Stimulated activated CD8-positive, alpha-beta memory T cell treated with anti-CD3 and anti-CD28 coated beads, Interleukin-12 subunit alpha, Interleukin-12 subunit beta, amount 100 ng/mL, for 4 hours (primary cell): Measurements from ENCODE around the gene C1orf141.
"Not testable (repeated sequence)": the region's sequence is repeated elsewhere in the genome, so short reads cannot be mapped to it uniquely, and the experiment has no call there.

ENCODE experiments used
- DNase-seq: peaks from one replicate; pipeline ENCODE4 v3.0.0-alpha.2; 2020; ENCODE audit warnings: low read depth

Gene C1orf141

DNA sequence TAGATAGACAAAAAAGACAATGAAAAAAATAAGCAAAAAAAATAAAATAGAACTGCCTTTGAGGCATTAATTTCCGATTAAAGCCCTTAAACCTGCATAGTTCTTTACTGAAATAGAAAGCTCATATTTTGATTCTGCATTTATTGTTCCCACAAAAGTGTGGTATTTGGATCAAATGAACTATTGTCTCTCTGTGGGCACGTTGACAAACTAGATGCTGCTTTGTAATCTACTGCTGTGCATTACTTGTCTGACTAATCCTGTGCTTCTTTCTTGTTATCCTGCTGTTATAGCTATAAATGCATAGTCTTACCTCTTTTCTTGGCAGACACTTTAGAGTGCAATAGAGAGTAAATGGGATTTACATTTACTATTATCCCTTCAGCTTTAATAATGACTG lies 49.4 kb downstream of the C1orf141 start:
- DNase-seq = no peak

- DNase-seq = no peak
Observed at GRCh38 chr1:67084765-67085318, 49.9 kb downstream of the C1orf141 start.

- no peak for DNase-seq
Observed at GRCh38 chr1:67078291-67078690, 56.5 kb downstream of the C1orf141 start.

DNA sequence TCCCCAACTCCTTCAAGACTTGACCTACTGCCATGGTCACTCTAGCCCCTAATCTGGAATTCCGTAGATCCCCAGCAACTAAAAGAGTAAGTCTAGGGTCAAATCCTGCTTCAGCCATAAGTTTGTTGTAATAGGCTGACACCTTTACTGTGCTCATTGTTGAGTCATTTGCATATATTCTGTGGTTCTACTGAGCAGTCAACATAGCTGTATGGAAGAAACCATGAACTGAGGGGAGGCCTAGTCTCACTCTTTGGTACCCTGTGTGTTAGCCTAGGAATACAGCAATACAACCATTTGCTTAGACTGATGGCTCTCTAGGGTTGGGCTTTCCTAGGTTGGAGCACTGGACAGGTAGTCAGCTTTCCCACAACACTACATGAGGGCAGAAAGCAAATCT lies 57.2 kb downstream of the C1orf141 start:
- DNase-seq = no peak

- no peak for DNase-seq
Observed at GRCh38 chr1:67072749-67073148, 62.0 kb downstream of the C1orf141 start.

DNA sequence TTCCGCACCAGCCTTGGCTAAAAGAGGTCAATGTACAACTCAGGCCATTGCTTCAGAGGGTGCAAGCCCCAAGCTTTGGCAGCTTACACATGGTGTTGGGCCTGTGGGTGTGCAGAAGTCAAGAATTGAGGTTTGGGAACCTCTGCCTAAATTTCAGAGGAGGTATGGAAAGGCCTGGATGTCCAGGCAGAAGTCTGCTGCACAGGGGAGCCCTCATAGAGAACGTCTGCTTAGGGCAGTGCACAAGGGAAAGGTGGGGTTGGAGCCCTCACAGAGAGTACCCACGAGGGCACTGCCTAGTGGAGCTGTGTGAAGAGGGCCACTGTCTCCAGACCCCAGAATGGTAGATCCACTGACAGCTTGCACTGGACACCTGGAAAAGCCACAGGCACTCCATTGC lies 67.1 kb downstream of the C1orf141 start:
- not testable (repeated sequence) for DNase-seq

GRCh38 chr1:67062412-67062811 lies 72.4 kb downstream of the C1orf141 start:
- no peak for DNase-seq

DNA sequence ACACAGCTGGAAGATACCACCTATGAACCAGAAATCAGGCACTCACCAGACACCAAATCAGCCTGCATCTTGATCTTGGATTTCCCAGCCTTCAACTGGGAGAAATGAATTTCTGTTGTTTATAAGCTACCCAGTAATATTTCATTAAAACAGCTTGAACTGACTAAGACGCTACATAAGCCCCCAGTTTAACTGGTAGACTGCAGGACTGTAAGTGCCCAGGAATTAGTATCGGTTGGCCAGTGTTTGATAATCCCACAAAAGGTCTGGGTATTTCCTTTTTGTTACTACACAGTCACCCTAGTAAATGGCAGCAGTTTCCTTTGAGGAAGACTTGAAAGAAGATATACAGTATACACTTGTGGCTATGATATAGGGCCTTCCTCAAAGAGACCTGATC lies 73.5 kb downstream of the C1orf141 start:
- no peak for DNase-seq

DNA sequence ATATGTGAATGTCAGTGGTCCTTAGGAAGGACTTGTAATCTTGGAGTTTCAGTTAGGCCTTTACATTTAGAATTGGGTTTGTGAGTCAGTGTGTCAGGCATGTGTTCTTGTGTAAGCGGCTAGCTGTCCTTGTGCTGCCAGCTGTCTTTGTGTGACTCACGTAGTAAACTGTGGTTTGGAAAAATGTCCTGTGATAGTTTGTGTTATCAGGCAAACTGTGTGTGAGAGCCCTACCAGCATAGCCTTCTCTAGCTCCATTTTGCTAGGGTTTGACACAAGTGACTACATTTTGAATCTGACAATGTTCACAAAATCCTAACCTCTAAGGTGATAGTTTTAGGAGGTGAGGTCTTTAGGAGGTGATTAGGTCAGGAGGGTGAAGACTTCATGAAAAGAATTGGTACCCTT lies 74.0 kb downstream of the C1orf141 start:
- no peak for DNase-seq

GRCh38 chr1:67059346-67059745 lies 75.4 kb downstream of the C1orf141 start:
- DNase-seq = no peak

DNA sequence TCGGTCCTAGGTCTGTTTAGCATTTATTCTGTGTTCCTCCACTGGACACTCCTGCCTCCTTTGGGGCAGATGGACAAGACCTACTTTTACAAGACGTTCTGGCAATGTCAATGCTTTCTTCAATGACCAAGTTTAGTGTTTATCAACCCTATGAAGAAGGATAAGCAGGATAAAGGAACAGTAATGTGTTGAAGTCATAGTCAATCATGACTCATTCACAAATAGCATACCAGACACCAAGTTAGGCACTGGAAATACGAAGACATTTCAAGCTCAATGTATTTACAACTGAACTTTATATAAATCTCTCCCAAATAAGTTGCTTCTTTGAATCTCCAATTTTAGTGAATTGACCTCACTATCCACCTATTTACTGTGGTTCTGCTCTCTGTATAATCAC lies 76.0 kb downstream of the C1orf141 start:
- no peak for DNase-seq

DNA sequence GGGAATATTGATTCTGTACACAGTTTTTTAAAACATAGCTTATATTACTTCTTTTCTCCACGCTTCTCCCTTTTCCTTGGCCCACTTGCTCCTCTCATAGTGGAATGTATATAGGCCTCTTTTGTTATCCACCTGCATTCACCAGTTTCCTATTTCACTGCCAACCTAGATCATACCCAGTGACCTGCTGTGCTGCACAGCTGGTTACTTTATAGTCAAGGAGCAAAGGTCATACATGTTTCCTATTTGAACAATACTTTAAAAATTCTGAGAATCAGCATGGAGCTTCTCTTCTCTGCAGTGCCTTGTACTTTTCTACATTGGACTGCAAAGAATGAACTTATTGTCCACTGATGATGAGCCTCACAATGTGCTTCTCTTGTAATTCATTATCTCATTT lies 76.5 kb downstream of the C1orf141 start:
- DNase-seq = no peak

DNA sequence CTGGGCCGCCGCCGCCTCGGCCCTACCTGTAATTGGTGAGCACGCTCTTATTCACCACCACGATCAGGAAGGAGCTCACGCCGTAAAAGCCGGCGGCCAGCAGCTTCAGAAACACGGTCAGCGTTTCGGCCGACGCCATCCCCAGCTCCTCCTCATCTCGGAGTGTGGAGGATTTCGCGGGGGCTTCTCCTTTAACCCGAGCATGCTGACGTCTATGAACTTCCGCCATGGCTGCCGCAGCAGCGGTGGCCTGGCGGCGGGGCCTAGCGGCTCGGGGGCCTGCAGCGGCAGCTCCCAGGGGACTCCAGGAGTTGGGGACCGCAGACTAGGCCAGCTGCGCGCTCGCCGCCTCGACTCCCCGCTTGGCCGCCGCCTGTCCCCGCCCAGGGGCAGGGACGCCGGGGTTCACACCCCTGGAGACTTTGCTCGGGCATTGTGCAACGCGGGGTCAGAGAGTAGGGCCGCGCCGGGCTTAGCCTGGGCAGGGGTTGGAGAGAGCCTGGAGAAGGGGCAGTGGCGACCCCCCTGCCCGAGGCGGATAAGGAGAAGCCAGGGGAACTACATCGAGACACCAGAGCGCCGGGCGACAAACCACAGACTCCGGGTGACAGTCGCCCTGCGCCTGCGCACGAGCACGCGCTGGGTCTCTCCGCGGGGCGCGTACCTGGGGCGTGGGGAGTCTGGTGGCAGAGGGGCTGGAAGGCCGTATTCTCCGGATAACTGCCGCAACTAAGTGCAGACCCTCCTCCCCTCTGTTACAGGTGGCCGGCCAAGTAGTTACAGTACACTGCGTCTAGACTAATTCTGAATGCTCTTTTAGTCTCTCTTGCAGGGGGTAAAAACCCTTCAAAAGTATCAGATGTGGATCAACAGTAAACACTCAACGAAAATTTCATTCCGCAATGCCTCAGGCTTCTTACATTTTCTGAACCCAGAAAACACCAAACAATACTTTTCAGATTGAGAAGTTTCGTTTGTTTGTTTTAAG lies 80.7 kb downstream of the C1orf141 start, which contains the start of gene SLC35D1:
TSS of gene SLC35D1 (minus strand) at position 364 of the 988 bp plus-strand sequence. CDS start at position 229, 135 bp downstream.
- DNase-seq = peak; percentile 64

DNA sequence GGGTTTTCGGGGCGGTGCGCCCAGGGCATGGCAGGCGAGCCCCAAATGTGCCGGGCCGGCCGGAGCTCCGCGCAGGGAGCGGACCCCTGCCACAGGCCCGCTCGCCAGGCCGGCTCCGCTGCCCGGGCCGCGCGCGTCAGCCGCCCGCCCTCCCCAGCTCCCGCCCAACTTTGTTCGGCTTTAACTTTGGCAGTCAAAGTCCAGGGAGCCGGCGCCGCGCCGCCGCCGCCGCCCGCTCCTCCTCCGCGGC lies 81.3 kb downstream of the C1orf141 start:
- no peak for DNase-seq

- DNase-seq = peak; percentile 18
Observed at GRCh38 chr1:67052741-67053534, 81.8 kb downstream of the C1orf141 start.

DNA sequence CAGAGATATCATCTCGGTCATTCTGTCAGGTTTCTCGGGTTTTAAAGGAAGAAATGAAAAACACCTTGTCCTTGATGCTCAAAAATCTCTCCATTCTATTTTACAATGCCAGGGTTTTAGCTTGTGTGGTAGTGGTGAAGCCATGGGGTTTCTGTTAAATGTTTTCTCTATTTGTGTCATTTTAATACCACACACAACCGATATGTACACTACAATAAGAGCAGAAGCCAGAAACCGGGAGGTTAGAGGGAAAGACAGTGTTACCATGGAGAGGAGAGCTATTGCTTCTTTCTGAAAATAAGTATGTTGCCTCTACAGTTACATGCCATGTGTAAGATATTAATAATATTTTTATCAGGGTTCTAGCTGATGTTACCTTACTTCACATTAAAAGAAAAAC lies 83.6 kb downstream of the C1orf141 start:
- DNase-seq = no peak

DNA sequence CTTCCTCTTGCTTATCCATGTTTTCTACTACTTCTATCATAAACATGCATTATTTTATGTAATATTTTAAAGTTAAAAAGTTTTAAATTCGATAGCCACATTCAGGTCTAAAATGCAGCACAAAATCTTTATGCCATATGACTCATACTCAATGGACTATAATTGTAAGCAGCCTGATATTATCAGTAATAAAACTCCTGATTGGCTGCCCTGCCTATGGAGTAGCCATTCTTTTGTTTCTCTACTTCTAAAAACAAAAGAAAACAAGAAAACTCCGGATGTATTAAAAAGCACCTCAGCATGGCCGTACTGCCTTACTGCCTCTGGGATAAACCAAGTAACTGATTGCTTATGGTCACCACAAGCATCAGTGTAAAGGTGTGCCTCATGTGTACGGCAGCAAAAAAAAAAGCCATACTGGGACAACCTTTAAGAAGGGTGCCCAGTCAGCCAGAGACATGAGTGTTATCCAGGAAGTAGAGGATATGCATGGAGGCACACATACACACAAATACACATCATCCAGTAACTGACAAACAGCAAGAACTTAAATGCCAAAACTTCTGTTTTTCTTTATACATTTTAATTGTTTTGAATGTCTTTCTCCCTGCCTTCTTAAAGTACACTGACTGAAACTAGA lies 90.0 kb downstream of the C1orf141 start:
- no peak for DNase-seq

DNA sequence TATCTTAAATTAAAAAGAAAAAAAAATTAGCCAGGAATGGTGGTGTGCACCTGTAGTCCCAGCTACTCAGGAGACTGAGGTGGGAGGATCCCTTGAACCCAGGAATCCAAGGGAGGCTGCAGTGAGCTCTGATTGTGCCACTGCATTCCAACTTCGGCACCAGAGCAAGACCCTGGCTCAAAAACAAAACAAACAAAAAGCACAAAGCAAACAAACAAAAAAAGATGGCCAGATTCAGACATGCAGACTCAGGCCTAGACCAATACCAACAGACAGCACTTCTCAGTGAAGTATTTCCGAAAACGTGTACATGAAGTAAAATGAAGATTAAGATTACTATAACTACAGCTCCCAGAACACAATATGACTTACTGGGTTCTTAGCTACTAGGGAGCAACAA lies 91.4 kb downstream of the C1orf141 start:
- DNase-seq = no peak
